IPS-18c (cell line): ENCODE results near the gene ACVR2B.

ENCODE experiments used
- H3K4me3 ChIP-seq: 2 replicates; pipeline ENCODE4 v1.7.0; 2013; ENCODE audit warnings: low read depth, mild to moderate bottlenecking, low read length, moderate library complexity; ENCODE audit not compliant: insufficient read depth
- H3K9me3 ChIP-seq: one replicate; pipeline ENCODE4 v1.6.1; 2013; ENCODE audit warnings: mild to moderate bottlenecking, low read length, moderate library complexity; ENCODE audit not compliant: control insufficient read depth, insufficient read depth

ACVR2B gene

GRCh38 chr3:38476157-38476756 lies 22.6 kb downstream of the ACVR2B start:
- H3K4me3 ChIP-seq = no peak overlapping the region

GRCh38 chr3:38477057-38477820 lies 23.5 kb downstream of the ACVR2B start:
- Histone ChIP-seq H3K4me3 (no peak overlapping the region), H3K9me3 (no peaks in the 10 kb centered on the region)

More at GRCh38 chr3:38476157-38476756, 22.6 kb downstream of the ACVR2B start:
- H3K9me3 ChIP-seq = no peaks in the 10 kb centered on the region

- Histone ChIP-seq H3K9me3 (no peaks in the 10 kb centered on the region), H3K4me3 (no peak overlapping the region)
Measured at GRCh38 chr3:38477839-38478450, 24.3 kb downstream of the ACVR2B start.

GRCh38 chr3:38478901-38479300 lies 25.2 kb downstream of the ACVR2B start:
- Histone ChIP-seq H3K9me3 (no peaks in the 10 kb centered on the region), H3K4me3 (no peak overlapping the region)

GRCh38 chr3:38479431-38480092 lies 25.9 kb downstream of the ACVR2B start:
- Histone ChIP-seq H3K9me3 (no peaks in the 10 kb centered on the region), H3K4me3 (no peak overlapping the region)

GRCh38 chr3:38480093-38480445 lies 26.4 kb downstream of the ACVR2B start:
- H3K9me3 ChIP-seq = no peaks in the 10 kb centered on the region
- H3K4me3 ChIP-seq = no peak overlapping the region

- H3K9me3 ChIP-seq = no peaks in the 10 kb centered on the region
Measured at GRCh38 chr3:38480930-38481329, 27.2 kb downstream of the ACVR2B start.

GRCh38 chr3:38482951-38483350 lies 29.3 kb downstream of the ACVR2B start:
- Histone ChIP-seq H3K9me3 (no peaks in the 10 kb centered on the region), H3K4me3 (no peak overlapping the region)

More at GRCh38 chr3:38480930-38481329, 27.2 kb downstream of the ACVR2B start:
- no peak overlapping the region for H3K4me3 ChIP-seq

- H3K4me3 ChIP-seq = no peak overlapping the region
Measured at GRCh38 chr3:38487323-38487722, 33.6 kb downstream of the ACVR2B start.

GRCh38 chr3:38488949-38489348 lies 35.3 kb downstream of the ACVR2B start:
- Histone ChIP-seq H3K9me3 (no peaks in the 10 kb centered on the region), H3K4me3 (no peak overlapping the region)

More at GRCh38 chr3:38487323-38487722, 33.6 kb downstream of the ACVR2B start:
- H3K9me3 ChIP-seq = no peaks in the 10 kb centered on the region

- no peak overlapping the region for H3K4me3 ChIP-seq
- no peaks in the 10 kb centered on the region for H3K9me3 ChIP-seq
Measured at GRCh38 chr3:38489766-38490165, 36.1 kb downstream of the ACVR2B start.

- no peak overlapping the region for H3K4me3 ChIP-seq
Measured at GRCh38 chr3:38490281-38491030, 36.8 kb downstream of the ACVR2B start.

GRCh38 chr3:38491215-38491614 lies 37.5 kb downstream of the ACVR2B start:
- Histone ChIP-seq H3K4me3 (no peak overlapping the region), H3K9me3 (no peaks in the 10 kb centered on the region)

More at GRCh38 chr3:38490281-38491030, 36.8 kb downstream of the ACVR2B start:
- no peaks in the 10 kb centered on the region for H3K9me3 ChIP-seq

GRCh38 chr3:38493031-38493430 lies 39.3 kb downstream of the ACVR2B start:
- no peaks in the 10 kb centered on the region for H3K9me3 ChIP-seq

GRCh38 chr3:38496131-38496910 lies 42.6 kb downstream of the ACVR2B start, which contains the start of gene EXOG:
Gene EXOG, plus strand, starts transcription at chr3:38496340. Its CDS starts 28 bp downstream, at chr3:38496368.
- Histone ChIP-seq H3K9me3 (no peaks in the 10 kb centered on the region), H3K4me3 (peak within 1 kb of the TSS; percentile 88)

More at GRCh38 chr3:38493031-38493430, 39.3 kb downstream of the ACVR2B start:
- no peak overlapping the region for H3K4me3 ChIP-seq

- Histone ChIP-seq H3K9me3 (no peaks in the 10 kb centered on the region), H3K4me3 (peak overlapping the region; percentile 88)
Measured at GRCh38 chr3:38497031-38497430, 43.3 kb downstream of the ACVR2B start.
